A549 treated with dexamethasone at 1 μM for 4 hours (cell line): ENCODE data around the gene BLZF1. TPM values are rescaled to one million over a fixed set of nuclear protein-coding genes. Genes with fewer than 3 reads are reported as not detected.

ENCODE experiments used
- total RNA-seq: library from RNA; stranded (reverse); fragments of 200-300 nt; extraction: Qiagen RNA extraction; gene quantifications from 5 replicates; pipeline ENCODE4 v1.2.3, GENCODE V29; 2022

The BLZF1 gene
- total RNA-seq, result 13.4 to 18.6 TPM (median 14.8 TPM) in 5 replicates

DNA sequence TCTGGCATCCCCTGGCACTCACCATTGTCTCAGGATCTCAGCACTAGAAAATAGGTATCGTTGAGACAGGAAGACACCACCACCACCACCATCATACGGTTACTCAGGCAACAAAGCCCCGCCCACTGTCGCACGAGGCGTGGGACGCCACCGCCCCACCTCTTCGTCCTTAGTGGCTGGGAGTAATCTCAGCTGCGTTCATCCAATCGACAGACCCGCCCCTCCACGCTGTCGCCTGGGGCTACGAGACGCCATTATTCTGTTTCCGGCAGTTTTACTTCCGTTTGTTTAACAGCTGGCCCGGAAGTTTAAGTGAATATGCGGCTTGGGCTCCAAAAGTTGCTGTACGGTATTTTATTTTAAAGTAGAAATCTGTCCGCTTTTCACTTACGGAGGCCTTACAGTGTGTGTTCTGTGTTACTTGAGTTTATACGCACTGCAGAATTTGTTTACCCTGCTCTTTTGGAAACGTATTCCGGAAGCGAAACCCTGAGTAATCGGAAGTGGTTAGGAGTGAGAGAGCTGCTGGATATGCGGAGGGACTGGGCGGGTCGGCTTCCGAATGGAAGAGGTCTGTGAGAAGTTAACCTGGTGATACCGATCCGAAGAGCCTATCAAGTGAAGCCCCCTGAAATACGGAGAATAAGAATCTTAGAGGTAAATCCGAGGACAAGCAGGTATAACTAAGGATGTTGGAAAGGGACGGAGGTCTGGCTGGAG lies at the start of gene BLZF1, which contains the start of gene NME7:
Gene BLZF1 (plus strand): TSS at position 510 of the 720 bp plus-strand sequence. CDS start 1,328 bp downstream, outside the sequence.
Gene NME7 (minus strand): TSS at position 112 of the 720 bp plus-strand sequence. CDS start 87 bp downstream, at position 25.

DNA sequence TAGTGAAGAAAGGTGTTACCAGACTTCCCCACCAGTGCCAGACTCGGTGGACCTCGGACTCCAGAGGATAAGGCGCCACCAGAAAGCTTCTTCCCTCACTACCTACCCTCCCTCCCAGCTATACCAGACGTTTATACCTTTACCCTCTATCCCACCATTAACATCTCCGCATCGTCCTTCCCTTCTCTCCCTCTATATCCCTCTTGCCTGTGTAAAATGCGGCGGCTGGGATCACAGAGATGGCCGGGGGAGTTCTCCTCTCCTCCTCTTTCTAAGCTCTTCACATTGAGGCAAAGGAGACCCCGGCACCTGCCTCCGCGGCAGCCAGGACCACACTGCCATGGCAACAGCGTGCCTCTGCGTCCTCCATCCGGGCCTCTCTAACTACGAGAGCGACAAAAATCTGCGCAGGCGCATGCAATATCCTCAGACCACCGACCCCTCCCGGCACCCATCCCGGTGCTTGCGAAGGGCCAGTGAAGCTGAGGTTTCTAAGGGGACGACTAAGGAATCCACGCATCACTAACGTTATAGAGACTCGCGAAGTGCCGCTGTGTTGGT lies 59.2 kb downstream of the BLZF1 start, which contains the start of gene CCDC181:
Gene CCDC181 (minus strand): TSS at position 394 of the 561 bp plus-strand sequence. CDS start 2,547 bp downstream, outside the sequence.

Other genes starting within 250 kb of the BLZF1 start
- 19.5 to 35.3 TPM (median 22.6 TPM) in 5 replicates for gene NME7, start 398 bp upstream of the BLZF1 start, total RNA-seq
- 0.07 to 0.29 TPM (median 0.21 TPM) in 5 replicates for gene CCDC181, start 59.3 kb downstream of the BLZF1 start, total RNA-seq
- 30.7 to 38.7 TPM (median 31.8 TPM) in 5 replicates for gene SLC19A2, start 117.7 kb downstream of the BLZF1 start, total RNA-seq
- gene F5, start 218.3 kb downstream of the BLZF1 start, total RNA-seq, result 0.09 to 0.36 TPM (median 0.12 TPM) in 5 replicates